Esophagus squamous epithelium (tissue), 5 donors: ENCODE measurements around the gene GPBP1L1. TPM values are rescaled to one million over a fixed set of nuclear protein-coding genes. Genes with fewer than 3 reads are reported as not detected.

Experiments
- DNase-seq: peaks from one replicate; lab custom pipeline; 2025; lab: John Stamatoyannopoulos, UW
- H3K27ac ChIP-seq, 4 donors: fragments of 200-600 bp; sonication (generic); one replicate each; pipeline ENCODE4 v1.5.1; 2016 to 2019; ENCODE audit warnings: mild to moderate bottlenecking in 1 of 4
- H3K27me3 ChIP-seq, 4 donors: fragments of 200-600 bp; sonication (generic); 1 replicate in 3 of 4; 2 replicates in 1 of 4; pipeline versions ENCODE4 v1.5.1 to v1.6.0; 2017 to 2021; ENCODE audit warnings: antibody characterized with exemption in 1 of 4
- H3K36me3 ChIP-seq, 3 donors: fragments of 200-600 bp; sonication (generic); one replicate each; pipeline ENCODE4 v1.5.1; 2016 to 2019
- H3K4me1 ChIP-seq, 3 donors: fragments of 200-600 bp; sonication (generic); one replicate each; pipeline ENCODE4 v1.5.1; 2017 to 2019
- H3K4me3 ChIP-seq, 4 donors: fragments of 200-600 bp; sonication (generic); 1 replicate in 3 of 4; 2 replicates in 1 of 4; pipeline ENCODE4 v1.5.1; 2016 to 2019; ENCODE audit warnings: mild to moderate bottlenecking in 2 of 4, moderate library complexity in 1 of 4
- H3K9me3 ChIP-seq, 3 donors: fragments of 200-600 bp; sonication (generic); one replicate each; pipeline ENCODE4 v1.5.1; 2016 to 2019
- POLR2A ChIP-seq, 4 donors: fragments of 450-650 bp; IDR thresholded peaks; one replicate each; pipeline ENCODE4 v1.6.1; 2017; ENCODE audit warnings: antibody characterized with exemption in 4 of 4, mild to moderate bottlenecking in 4 of 4, moderate library complexity in 3 of 4
- WGBS, 2 donors: methylation state at CpG; one replicate each; pipeline ENCODE4 v1.1.5; 2018; 5-methylcytosine and 5-hydroxymethylcytosine counted together
- intact Hi-C: fragments of 100-400 bp; cut with DNase I; formaldehyde crosslinking; loops from one replicate; pipeline ENCODE4 v1.15.0; 2022
- total RNA-seq, 4 donors: library from RNA; depleted of rRNA; stranded (reverse); fragments of >200 nt; gene quantifications; one replicate each; pipeline ENCODE4 v1.1.0, GENCODE V29; 2016
- TF ChIP-seq, protein P1 (sequence below), 6 experiments: fragments of 450-650 bp in 4 of 6; fragments of 200-600 bp in 2 of 6; sonication (generic) in 2 of 6; IDR thresholded peaks; one replicate each; pipeline ENCODE4 v1.5.1; 2016 to 2019; ENCODE audit warnings: antibody characterized with exemption in 6 of 6, mild to moderate bottlenecking in 4 of 6, moderate library complexity in 4 of 6
- donor health status: DM: yes; HTN: yes; CAD: no.

Gene GPBP1L1
- total RNA-seq, 4 donors from 2014 or later = 67.3 to 139 (median 97.7) TPM

DNA sequence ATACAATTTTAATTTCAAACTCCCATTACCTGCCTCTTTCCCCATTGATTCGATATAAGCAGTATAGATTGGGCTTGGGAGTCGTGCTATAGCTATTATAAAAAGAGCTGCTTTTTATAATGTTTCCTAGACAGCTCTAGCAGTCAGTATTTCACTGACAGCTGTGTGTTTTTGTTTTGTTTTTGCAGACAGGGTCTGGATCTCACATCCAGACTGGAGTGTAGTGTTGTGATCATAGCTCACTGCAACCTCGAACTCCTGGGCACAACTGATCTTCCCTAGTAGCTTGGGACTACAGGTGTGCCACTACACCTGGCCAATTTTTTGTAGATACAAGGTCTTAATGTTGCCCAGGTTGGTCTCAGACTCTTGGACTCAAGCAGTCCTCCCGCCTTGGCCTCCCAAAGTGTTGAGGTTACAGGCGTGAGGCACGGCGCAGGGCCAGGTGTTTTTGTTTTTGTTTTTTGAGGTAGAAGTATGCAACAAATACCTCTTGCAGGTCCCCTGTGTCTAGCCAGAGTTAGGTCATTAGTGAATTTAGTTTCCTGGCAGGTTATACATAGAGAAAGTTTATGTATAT, 100.7 kb downstream of the GPBP1L1 start:
- intact Hi-C loops = no loop called here
- no peak for DNase-seq
- WGBS, 2 donors = 7 to 27% methylated on average over 6 to 7 of the region's 7 CpGs

DNA sequence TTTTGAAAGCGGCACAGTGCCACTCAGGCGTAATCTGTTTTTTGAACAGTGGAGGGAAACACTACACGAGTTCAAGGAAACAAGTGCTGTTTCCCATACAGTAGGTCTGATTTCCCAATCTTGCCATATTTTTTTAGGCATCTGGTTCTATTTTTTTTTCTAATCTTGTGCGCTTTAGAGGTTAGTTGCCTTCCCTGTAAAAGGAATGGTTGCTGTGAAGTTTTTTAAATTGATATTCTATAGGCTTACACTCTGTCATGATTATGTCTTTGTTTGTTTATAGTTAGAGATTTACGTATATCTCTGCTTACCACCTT, 101.3 kb downstream of the GPBP1L1 start:
- TF ChIP-seq, protein P1, sequence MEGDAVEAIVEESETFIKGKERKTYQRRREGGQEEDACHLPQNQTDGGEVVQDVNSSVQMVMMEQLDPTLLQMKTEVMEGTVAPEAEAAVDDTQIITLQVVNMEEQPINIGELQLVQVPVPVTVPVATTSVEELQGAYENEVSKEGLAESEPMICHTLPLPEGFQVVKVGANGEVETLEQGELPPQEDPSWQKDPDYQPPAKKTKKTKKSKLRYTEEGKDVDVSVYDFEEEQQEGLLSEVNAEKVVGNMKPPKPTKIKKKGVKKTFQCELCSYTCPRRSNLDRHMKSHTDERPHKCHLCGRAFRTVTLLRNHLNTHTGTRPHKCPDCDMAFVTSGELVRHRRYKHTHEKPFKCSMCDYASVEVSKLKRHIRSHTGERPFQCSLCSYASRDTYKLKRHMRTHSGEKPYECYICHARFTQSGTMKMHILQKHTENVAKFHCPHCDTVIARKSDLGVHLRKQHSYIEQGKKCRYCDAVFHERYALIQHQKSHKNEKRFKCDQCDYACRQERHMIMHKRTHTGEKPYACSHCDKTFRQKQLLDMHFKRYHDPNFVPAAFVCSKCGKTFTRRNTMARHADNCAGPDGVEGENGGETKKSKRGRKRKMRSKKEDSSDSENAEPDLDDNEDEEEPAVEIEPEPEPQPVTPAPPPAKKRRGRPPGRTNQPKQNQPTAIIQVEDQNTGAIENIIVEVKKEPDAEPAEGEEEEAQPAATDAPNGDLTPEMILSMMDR (IDR thresholded peaks at IDR 0.05) = no peak
- no peak for TF ChIP-seq POLR2A (IDR thresholded peaks at IDR 0.05)
- Histone ChIP-seq H3K4me3 (peak overlapping the region; percentile 81 to 98 (median 90)), H3K4me1 (peaks cover 21 to 52% (median 21%) of the 10 kb centered on the region in 3 donors), H3K27ac (peak overlapping the region; percentile 90 to 98 (median 95)), H3K27me3 (no peaks in the 10 kb centered on the region), H3K9me3 (no peaks in the 10 kb centered on the region), H3K36me3 (no peaks in the 10 kb centered on the region)
- intact Hi-C loops = no loop called here
- DNase-seq = no peak
- 2 to 3% methylated on average over 5 of the region's 5 CpGs for WGBS, 2 donors

More for the DNA sequence above, 100.7 kb downstream of the GPBP1L1 start:
- H3K27ac ChIP-seq = peak overlapping the region in 3 of 4 donors; percentile 2 to 97 (median 93)
- TF ChIP-seq, protein P1 (IDR thresholded peaks at IDR 0.05) = no peak
- TF ChIP-seq POLR2A (IDR thresholded peaks at IDR 0.05) = no peak
- peaks cover 21 to 57% (median 21%) of the 10 kb centered on the region in 3 donors for H3K4me1 ChIP-seq
- no peaks in the 10 kb centered on the region for H3K9me3 ChIP-seq
- no peaks in the 10 kb centered on the region for H3K27me3 ChIP-seq
- H3K4me3 ChIP-seq = peak overlapping the region; percentile 81 to 98 (median 90)
- no peaks in the 10 kb centered on the region for H3K36me3 ChIP-seq

DNA sequence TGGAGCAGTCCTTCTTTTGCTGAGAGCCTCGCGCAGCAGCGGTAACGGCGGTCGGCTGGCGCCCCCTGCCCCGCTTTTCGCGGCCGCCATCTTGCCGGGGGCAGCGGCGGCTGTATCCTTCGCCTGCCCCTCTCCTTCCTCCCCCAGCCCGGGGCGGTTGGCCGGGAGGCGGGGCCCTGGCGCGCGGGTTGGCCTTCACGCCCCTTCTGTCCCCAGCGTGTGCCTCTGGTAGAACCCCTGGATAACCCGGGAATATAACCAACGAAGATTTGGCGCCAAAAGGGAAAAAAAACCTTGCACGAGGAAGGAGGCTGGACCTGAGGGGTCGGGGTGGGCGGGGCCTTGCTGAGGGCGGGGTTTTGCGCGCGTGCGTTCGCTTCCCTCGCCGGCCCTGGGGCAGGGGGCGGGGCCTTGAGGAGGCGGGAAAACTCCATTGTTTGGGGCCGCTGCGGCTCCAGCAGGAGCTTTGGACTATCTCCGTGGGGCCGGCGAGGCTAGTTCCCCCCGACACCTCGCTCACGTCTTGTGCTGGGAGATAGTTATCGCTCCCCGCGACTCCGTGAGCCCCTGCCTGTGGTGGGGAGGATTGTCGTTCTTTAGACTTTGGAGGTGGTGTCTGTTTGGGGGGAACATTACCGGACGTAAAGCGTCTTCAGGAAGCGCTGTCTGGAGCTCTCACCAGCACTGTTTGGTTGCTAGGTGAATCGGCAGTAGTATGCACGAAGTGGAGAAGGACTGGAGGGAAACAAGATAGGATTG, 101.8 kb downstream of the GPBP1L1 start:
- Histone ChIP-seq H3K4me1 (peaks cover 17 to 47% (median 21%) of the 10 kb centered on the region in 3 donors), H3K4me3 (peak overlapping the region; percentile 81 to 98 (median 90)), H3K27ac (peak overlapping the region; percentile 90 to 98 (median 95)), H3K36me3 (no peaks in the 10 kb centered on the region), H3K9me3 (no peaks in the 10 kb centered on the region), H3K27me3 (no peaks in the 10 kb centered on the region)
- 0 to 4% methylated on average over 6 to 16 of the region's 59 CpGs for WGBS, 2 donors
- intact Hi-C loops = no loop called here
- TF ChIP-seq, protein P1 (IDR thresholded peaks at IDR 0.05) = no peak
- peak in 1 of 4 donors; percentile 27 for TF ChIP-seq POLR2A (IDR thresholded peaks at IDR 0.05)
- DNase-seq = peak; percentile 49

DNA sequence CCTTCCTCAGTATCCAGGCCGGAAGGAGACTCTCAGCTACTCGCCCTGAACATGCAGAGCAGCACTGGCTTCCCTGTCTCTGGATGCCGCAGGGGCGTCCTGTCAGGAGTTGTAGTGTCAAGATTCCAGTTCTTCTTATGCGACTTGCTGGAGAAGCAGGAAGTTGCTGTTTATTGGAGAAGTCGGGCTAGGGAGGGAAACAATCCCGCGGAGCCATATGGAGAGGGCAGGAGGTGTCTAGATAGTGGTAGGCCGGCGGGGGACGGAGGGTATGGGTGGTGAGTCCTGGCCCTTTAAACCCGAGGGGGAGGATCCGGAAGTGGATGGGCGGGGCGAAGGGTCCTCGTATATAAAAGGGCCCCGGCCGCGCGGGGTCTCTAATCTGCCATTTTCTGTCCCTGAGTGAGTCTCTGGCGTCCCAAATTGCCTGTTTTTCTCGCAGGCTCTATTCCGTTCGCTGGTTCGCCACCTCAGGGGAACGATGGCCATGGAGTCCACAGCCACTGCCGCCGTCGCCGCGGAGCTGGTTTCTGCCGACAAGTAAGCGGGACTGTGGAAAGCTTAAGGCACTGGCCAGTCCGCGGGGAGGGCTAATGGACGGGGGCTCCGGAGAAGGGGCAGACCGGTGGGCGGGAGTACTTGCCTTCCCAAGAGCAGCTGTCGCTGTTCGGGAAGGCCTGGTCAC, 102.5 kb downstream of the GPBP1L1 start, which contains the start of gene NASP:
TSS of gene NASP (plus strand) at position 376 of the 685 bp plus-strand sequence. CDS start at position 482, 106 bp downstream.
- Histone ChIP-seq H3K9me3 (no peaks in the 10 kb centered on the region), H3K27me3 (no peaks in the 10 kb centered on the region), H3K4me3 (peak within 1 kb of the TSS; percentile 81 to 98 (median 90)), H3K4me1 (peaks cover 15 to 44% (median 21%) of the 10 kb centered on the region in 3 donors), H3K36me3 (no peaks in the 10 kb centered on the region), H3K27ac (peak within 1 kb of the TSS; percentile 90 to 98 (median 95))
- intact Hi-C loops = no loop called here
- 0% methylated on average over 16 to 17 of the region's 41 CpGs for WGBS, 2 donors
- DNase-seq = peak; percentile 66
- TF ChIP-seq, protein P1 (IDR thresholded peaks at IDR 0.05) = peak in 1 of 6 experiments; percentile 3
- peak in 2 of 4 donors; percentile 75 to 88 for TF ChIP-seq POLR2A (IDR thresholded peaks at IDR 0.05)
